Tibial nerve (tissue), 4 donors: Measurements from ENCODE around the gene LCE2B.

ENCODE experiments used
- EP300 ChIP-seq, 2 donors: sonication (generic); formaldehyde crosslinking; IDR thresholded peaks; one replicate each; pipeline ENCODE4 v1.6.1; 2017; ENCODE audit warnings: antibody characterized with exemption in 2 of 2, mild to moderate bottlenecking in 1 of 2
- POLR2A ChIP-seq, 2 donors: fragments of 450-650 bp; IDR thresholded peaks; one replicate each; pipeline ENCODE4 v1.6.1; 2017; ENCODE audit warnings: antibody characterized with exemption in 2 of 2, mild to moderate bottlenecking in 2 of 2, moderate library complexity in 2 of 2
- TF ChIP-seq, protein P1 (sequence below), 5 experiments: fragments of 200-600 bp in 3 of 5; fragments of 450-650 bp in 2 of 5; sonication (generic) in 3 of 5; IDR thresholded peaks; one replicate each; pipeline ENCODE4 v1.5.1; 2016 to 2019; ENCODE audit warnings: antibody characterized with exemption in 5 of 5, mild to moderate bottlenecking in 3 of 5, moderate library complexity in 2 of 5

DNA sequence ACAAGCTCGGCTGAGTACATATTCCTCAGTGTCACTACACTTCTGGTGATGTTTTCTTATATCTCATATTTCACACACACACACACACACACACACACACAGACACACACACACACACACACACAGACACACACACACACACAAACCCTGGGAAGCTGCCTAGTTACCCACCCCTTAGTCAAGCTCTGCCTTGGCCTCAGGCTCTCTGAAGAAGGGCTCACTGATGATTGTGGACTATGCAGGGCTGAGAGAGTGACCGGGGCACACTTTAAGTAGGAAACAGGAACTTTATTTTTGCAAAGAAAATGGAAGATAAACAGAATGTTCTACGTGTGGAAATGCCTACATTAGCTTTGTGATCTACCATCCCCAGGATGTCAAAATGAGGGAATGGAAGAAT, 42.0 kb upstream of the LCE2B start:
- TF ChIP-seq, protein P1, sequence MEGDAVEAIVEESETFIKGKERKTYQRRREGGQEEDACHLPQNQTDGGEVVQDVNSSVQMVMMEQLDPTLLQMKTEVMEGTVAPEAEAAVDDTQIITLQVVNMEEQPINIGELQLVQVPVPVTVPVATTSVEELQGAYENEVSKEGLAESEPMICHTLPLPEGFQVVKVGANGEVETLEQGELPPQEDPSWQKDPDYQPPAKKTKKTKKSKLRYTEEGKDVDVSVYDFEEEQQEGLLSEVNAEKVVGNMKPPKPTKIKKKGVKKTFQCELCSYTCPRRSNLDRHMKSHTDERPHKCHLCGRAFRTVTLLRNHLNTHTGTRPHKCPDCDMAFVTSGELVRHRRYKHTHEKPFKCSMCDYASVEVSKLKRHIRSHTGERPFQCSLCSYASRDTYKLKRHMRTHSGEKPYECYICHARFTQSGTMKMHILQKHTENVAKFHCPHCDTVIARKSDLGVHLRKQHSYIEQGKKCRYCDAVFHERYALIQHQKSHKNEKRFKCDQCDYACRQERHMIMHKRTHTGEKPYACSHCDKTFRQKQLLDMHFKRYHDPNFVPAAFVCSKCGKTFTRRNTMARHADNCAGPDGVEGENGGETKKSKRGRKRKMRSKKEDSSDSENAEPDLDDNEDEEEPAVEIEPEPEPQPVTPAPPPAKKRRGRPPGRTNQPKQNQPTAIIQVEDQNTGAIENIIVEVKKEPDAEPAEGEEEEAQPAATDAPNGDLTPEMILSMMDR (IDR thresholded peaks at IDR 0.05): no peak
- TF ChIP-seq POLR2A (IDR thresholded peaks at IDR 0.05) (no peak), EP300 (IDR thresholded peaks at IDR 0.05) (no peak)
